Activated T-cell treated with anti-CD3 and anti-CD28 coated beads for 1 hour (primary cell): ENCODE data around the gene PTPRS.
"Not testable (repeated sequence)": the region's sequence is repeated elsewhere in the genome, so short reads cannot be mapped to it uniquely, and the experiment has no call there.

ENCODE experiments used
- DNase-seq: peaks from one replicate; pipeline ENCODE4 v3.0.0-alpha.2; 2020; ENCODE audit warnings: low read depth

Gene PTPRS

GRCh38 chr19:5333581-5334365 lies 6.8 kb downstream of the PTPRS start:
- DNase-seq = no peak

DNA sequence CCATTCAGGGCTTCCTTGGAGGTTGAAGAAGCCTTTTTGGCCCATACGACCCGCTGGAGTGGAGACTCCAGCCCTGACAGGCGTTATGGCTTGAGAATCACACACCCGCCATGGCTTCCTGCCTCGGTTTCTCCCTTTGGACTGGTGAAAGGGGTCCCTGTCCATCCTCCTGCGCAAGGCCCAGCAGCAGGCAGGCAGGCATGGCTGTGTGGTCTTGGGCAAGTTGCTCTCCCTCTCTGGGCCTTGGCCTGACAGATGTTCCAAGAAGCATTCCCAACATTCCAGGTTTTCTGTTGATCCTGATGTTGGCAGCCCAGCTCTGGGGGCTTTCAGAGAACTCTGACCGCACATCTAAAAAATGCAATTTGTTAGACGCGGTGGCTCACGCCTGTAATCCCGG lies 8.1 kb downstream of the PTPRS start:
- no peak for DNase-seq

- no peak for DNase-seq
These were observed 8.8 kb downstream of the PTPRS start for GRCh38 chr19:5331790-5332189.

- DNase-seq = no peak
These were observed 10.3 kb downstream of the PTPRS start for GRCh38 chr19:5330307-5330720.

DNA sequence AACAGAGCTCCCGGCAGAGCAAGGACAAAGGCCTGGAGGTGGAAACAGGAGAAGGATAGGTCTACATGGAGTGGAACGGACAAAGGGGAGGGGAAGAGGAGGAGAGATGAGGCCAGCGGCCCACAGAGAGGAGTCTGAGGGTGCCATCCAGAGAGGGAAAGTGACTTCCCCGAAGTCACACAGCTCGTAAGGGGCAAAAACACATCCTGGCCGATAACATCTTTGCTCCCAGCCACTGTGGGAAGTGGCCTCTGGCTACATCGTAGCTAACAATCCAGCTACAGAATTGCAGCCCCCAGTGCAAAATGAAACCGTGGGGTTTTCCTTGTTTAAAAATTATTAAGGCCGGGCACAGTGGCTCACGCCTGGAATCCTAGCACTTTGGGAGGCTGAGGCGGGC lies 11.5 kb downstream of the PTPRS start:
- DNase-seq = no peak

- DNase-seq = not testable (repeated sequence)
These were observed 12.2 kb downstream of the PTPRS start for GRCh38 chr19:5328407-5328806.

GRCh38 chr19:5326986-5327623 lies 13.5 kb downstream of the PTPRS start:
- DNase-seq = no peak

GRCh38 chr19:5326545-5326944 lies 14.1 kb downstream of the PTPRS start:
- no peak for DNase-seq

DNA sequence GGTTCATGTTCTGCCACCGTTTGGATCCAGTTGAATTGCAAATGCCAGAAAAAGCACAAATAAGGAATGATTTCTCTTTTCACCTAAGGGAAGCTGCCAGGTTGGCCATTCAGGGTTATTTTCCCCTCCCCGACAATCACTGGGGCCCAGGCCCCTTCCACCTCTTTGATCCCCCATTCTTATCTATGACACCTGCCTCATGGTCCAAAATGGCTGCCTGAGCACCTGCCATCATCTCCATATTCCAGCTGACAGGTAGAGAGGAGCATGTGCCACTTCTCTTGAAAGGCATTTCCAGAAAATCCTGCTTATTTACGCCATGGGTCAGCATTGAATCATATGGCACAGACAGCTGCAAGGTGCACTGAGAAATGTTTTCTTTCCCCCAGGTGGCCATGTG lies 15.7 kb downstream of the PTPRS start:
- DNase-seq = no peak

DNA sequence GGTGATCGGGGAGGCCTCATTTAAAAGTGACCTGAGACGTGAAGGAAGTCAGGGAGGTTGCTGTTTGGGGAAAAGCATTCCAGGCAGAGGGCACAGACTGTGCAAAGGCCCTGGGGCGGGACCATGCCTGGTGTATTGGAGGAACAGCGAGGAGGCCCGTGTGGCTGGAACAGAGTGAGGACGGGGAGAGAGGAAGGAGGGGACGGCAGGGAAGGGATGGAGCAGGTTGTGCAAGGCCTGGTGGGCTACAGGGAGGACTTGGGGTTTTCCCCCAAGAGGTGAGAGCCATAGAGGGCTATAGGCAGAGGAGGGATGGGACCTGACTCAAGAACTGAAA lies 17.2 kb downstream of the PTPRS start:
- DNase-seq = no peak

- DNase-seq = peak; percentile 6
These were observed 18.5 kb downstream of the PTPRS start for GRCh38 chr19:5321851-5322681.

- no peak for DNase-seq
These were observed 19.5 kb downstream of the PTPRS start for GRCh38 chr19:5321066-5321642.

- no peak for DNase-seq
These were observed 21.1 kb downstream of the PTPRS start for GRCh38 chr19:5319516-5319915.

DNA sequence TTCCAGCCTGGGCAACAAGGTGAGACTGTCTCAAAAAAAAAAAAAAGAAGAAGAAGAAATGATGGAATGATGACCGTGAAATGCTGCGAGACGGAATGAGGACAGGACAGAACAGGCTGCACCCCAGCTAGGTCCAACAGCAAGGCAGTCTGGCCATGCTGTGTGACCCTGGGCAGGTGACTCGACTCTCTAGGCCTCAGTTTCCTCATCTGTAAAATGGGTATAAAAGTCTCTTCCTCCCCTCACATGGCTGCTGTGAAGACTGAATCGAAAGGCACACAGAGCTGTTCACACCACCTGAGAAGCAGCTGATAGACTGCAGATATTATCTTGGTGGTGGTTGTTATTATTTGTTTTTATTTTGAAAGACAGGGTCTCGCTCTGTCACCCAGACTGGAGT lies 22.3 kb downstream of the PTPRS start:
- DNase-seq = no peak

DNA sequence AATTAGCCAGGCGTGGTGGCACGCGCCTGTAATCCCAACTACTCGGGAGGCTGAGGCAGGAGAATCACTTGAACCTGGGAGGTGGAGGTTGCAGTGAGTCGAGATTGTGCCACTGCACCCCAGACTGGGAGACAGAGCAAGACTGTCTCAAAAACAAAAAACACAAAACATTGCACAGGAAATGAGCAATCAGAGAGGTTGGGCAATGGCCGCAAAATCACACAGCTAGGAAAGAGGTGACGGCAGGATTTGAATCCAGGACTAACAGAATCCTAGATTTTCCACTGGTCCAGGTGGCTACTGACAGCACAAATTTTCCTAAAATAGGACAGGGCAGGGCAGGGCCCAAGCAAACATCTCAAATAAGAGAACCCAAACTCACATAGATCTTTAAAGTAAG lies 23.3 kb downstream of the PTPRS start:
- no peak for DNase-seq

DNA sequence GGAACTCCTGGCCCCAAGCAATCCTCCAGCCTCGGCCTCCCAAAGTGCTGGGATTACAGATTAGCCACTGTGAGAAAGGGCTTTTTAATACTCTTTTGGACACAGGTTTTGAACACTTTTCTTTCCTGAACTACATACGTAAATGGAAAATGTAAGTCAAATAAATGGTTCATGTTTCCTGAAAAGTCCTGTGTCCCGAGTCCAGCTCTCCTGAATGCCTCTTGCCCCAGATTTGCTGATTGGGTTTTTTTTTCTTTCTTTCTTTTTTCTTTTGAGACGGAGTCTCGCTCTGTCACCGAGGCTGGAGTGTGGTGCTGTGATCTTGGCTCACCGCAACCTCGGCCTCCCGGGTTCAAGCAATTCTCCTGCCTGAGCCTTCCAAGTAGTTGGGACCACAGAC lies 24.5 kb downstream of the PTPRS start:
- no peak for DNase-seq

- DNase-seq = no peak
These were observed 25.7 kb downstream of the PTPRS start for GRCh38 chr19:5314907-5315298.

DNA sequence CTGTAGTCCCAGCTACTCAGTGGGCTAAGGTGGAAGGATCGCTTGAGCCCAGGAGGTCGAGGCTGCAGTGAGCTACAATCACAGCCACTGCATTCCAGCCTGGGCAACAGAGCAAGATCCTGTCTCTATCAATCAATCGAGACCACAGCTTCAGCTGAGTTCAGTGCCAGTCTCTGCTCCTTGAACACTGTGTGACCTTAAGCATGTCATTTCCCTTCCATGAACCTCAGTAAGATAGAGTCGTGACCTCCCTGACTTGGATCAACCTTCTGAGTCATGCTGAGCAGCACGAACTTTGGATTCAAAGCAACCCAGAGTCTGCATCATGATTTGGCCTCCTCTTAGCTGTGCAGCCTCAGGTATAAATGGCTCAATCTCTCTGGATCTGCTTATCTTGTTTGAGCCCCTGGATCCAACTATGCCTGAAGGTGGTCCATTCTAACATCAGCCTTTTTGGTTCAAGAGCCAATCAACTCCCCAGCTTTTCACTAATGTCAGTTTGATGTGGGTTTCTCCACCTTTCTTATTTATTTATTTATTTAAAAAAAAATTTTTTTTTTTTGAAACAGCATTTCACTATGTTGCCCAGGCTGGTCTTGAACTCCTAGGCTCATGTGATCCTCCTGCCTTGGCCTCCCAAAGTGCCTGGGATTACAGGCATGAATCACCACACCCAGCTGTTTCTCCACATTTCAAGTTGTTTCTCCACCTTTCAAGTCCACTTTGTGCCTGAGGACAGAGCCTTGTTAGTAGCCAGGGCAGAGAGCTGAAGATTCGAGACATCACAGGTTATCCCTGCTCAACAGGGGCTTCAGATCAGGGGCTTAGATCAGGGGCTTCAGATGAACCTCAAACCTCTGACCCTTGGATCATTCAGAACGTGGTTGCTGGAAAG lies 26.4 kb downstream of the PTPRS start:
- DNase-seq = no peak

GRCh38 chr19:5313307-5313706 lies 27.3 kb downstream of the PTPRS start:
- no peak for DNase-seq

DNA sequence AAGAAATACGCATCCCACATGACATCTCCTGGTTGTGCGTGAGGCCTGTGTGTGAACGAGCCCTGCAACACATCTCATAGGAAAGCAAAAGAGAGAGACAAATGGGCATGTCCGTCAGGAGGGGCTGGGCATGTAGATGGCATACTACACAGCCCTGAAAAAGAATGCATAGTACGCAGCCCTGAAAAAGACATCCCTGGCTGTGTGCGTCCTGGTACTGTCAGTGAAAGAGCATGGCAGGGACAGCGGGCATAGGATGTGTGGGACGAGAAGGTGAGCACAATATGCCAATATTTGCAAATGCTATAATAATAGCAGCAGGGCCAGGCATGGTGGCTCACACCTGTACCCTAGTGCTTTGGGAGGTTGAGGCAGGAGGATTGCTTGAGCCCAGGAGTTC lies 28.6 kb downstream of the PTPRS start:
- no peak for DNase-seq

- DNase-seq = no peak
These were observed 31.0 kb downstream of the PTPRS start for GRCh38 chr19:5309438-5310204.
